ENCODE results near the gene SLC5A2.

The SLC5A2 gene

DNA sequence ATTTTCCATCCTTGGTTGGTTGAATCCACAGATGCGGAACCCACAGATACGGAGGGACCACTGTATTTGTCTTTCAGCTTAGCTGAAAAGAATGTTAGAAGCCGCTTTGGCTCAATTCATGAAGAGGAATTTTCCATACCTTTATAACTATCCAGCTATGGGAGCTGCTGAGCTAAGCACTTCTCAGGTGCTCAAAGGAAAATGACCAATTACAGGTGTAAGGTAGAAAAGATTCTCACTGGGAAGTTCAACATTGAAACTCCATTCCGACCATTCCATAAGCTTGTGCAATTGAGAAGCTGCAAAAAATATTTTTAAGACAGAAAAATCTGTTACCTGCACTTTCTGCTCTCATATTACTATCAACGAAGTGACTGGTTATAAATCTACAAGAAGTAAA, 47.5 kb downstream of the SLC5A2 start:
- TF ChIP-seq, protein P1, sequence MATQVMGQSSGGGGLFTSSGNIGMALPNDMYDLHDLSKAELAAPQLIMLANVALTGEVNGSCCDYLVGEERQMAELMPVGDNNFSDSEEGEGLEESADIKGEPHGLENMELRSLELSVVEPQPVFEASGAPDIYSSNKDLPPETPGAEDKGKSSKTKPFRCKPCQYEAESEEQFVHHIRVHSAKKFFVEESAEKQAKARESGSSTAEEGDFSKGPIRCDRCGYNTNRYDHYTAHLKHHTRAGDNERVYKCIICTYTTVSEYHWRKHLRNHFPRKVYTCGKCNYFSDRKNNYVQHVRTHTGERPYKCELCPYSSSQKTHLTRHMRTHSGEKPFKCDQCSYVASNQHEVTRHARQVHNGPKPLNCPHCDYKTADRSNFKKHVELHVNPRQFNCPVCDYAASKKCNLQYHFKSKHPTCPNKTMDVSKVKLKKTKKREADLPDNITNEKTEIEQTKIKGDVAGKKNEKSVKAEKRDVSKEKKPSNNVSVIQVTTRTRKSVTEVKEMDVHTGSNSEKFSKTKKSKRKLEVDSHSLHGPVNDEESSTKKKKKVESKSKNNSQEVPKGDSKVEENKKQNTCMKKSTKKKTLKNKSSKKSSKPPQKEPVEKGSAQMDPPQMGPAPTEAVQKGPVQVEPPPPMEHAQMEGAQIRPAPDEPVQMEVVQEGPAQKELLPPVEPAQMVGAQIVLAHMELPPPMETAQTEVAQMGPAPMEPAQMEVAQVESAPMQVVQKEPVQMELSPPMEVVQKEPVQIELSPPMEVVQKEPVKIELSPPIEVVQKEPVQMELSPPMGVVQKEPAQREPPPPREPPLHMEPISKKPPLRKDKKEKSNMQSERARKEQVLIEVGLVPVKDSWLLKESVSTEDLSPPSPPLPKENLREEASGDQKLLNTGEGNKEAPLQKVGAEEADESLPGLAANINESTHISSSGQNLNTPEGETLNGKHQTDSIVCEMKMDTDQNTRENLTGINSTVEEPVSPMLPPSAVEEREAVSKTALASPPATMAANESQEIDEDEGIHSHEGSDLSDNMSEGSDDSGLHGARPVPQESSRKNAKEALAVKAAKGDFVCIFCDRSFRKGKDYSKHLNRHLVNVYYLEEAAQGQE (IDR thresholded peaks at IDR 0.05; ENCODE audit: insufficient read depth in 1 of 2, low read depth in 2 of 2, low read length in 2 of 2), result no peak

DNA sequence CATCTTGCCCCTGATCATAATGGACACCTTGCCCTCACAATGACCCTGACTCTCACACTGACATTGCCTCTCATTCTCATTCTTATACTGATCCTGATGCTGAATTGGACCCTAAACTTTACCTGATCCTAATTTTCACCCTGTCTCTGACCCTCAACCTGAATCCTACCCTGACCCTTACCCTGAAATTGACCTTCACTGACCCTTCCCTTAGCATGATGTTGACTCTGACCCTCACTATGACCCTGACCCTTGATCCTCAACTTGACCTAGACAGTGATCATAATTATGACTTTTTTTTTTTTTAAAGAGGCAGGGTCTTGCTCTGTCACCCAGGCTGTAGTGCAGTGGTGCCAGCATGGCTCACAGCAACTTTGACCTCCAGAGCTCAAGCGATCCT, 48.2 kb downstream of the SLC5A2 start:
- TF ChIP-seq SIN3A (IDR thresholded peaks at IDR 0.05; ENCODE audit: borderline replicate concordance, insufficient read depth, low read length), result no peak
- TF ChIP-seq FOXP2 (optimal IDR thresholded peaks at IDR 0.05; ENCODE audit: borderline replicate concordance, extremely low read depth, extremely low read length, insufficient read depth), result no peak
- TF ChIP-seq POLR2AphosphoS5 (IDR thresholded peaks at IDR 0.05; ENCODE audit: low read depth, low read length), result no peak
- TF ChIP-seq, protein P1 (IDR thresholded peaks at IDR 0.05; ENCODE audit: insufficient read depth in 1 of 2, low read depth in 2 of 2, low read length in 2 of 2), result no peak
- TF ChIP-seq TAF1 (IDR thresholded peaks at IDR 0.05; ENCODE audit: borderline replicate concordance, insufficient read depth, low read length), result no peak

DNA sequence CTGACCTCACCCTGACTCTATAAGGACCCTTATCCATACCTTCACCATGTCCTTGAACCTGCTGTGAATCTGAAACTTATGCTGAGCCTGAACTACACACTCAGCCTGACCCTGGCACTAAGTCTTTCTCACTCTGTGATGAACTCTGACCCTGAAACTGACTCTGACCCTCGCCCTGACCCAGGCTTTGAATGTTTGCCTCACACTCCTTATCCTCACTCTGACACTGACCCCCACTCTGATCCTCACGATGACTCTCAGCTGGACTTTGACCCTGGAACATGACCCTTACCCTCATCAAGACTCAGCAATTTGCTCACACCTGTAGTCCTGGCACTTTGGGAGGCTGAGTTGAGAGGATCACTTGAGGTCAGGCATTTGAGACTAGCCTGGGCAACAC, 49.2 kb downstream of the SLC5A2 start:
- TF ChIP-seq FOXP2 (optimal IDR thresholded peaks at IDR 0.05; ENCODE audit: borderline replicate concordance, extremely low read depth, extremely low read length, insufficient read depth) (no peak), TAF1 (IDR thresholded peaks at IDR 0.05; ENCODE audit: borderline replicate concordance, insufficient read depth, low read length) (no peak), SIN3A (IDR thresholded peaks at IDR 0.05; ENCODE audit: borderline replicate concordance, insufficient read depth, low read length) (no peak), POLR2AphosphoS5 (IDR thresholded peaks at IDR 0.05; ENCODE audit: low read depth, low read length) (no peak)
- TF ChIP-seq, protein P1 (IDR thresholded peaks at IDR 0.05; ENCODE audit: insufficient read depth in 1 of 2, low read depth in 2 of 2, low read length in 2 of 2), result no peak

DNA sequence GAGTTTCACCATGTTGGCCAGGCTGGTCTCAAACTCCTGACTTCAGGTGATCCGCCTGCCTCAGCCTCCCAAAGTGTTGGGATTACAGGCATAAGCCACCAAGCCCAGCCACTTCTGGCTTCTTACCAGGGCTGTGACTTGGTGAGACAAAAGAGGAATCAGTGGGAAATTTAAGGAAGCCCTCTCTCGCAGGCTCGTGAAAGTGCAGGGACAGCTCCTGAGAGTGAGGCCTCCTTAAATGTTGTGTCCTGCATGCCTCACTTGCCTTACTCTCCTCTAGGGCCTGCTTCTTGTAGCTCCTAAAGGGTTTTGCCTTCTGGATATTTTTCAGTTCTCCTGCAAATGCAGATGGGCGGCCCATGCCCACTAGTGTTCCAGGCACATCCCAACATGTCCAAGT, 50.0 kb downstream of the SLC5A2 start:
- TF ChIP-seq, protein P1 (IDR thresholded peaks at IDR 0.05; ENCODE audit: insufficient read depth in 1 of 2, low read depth in 2 of 2, low read length in 2 of 2), result no peak
- TF ChIP-seq SIN3A (IDR thresholded peaks at IDR 0.05; ENCODE audit: borderline replicate concordance, insufficient read depth, low read length), result no peak
- no peak for TF ChIP-seq TAF1 (IDR thresholded peaks at IDR 0.05; ENCODE audit: borderline replicate concordance, insufficient read depth, low read length)
- TF ChIP-seq FOXP2 (optimal IDR thresholded peaks at IDR 0.05; ENCODE audit: borderline replicate concordance, extremely low read depth, extremely low read length, insufficient read depth), result no peak

DNA sequence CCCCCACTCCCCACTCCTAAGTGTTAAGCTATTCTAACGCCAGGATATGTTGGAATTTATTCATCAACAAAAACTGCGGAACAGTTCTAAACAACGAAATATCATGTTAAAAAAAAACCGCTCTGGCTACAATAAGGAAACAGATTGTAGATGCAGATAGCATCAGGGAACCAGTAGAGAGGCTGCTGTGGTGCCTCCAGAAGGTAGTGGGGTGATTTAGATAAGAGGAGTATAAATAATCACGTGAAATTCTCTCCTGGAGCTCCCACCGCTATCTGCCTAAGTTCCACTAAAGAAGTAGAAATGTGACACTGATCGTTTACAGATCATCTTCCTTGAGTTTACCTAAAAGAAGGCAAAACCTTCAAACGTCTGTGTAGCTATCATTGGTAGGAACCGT, 52.8 kb downstream of the SLC5A2 start:
- TF ChIP-seq SIN3A (IDR thresholded peaks at IDR 0.05; ENCODE audit: borderline replicate concordance, insufficient read depth, low read length), result no peak
- no peak for TF ChIP-seq TAF1 (IDR thresholded peaks at IDR 0.05; ENCODE audit: borderline replicate concordance, insufficient read depth, low read length)
- TF ChIP-seq, protein P1 (IDR thresholded peaks at IDR 0.05; ENCODE audit: insufficient read depth in 1 of 2, low read depth in 2 of 2, low read length in 2 of 2), result no peak
- TF ChIP-seq FOXP2 (optimal IDR thresholded peaks at IDR 0.05; ENCODE audit: borderline replicate concordance, extremely low read depth, extremely low read length, insufficient read depth), result no peak
- TF ChIP-seq POLR2AphosphoS5 (IDR thresholded peaks at IDR 0.05; ENCODE audit: low read depth, low read length), result no peak

All from PFSK-1 (cell line).